Measurements from ENCODE around the gene C15orf40. TPM values are rescaled to one million over a fixed set of nuclear protein-coding genes. Genes with fewer than 3 reads are reported as not detected.

The C15orf40 gene
- total and polyA plus RNA-seq, 9 of the 15 experiments (the other 6 are each of a cell fraction or from before 2014, with no cell fraction given), result 15.9 to 52.0 (median 27.0) TPM

DNA sequence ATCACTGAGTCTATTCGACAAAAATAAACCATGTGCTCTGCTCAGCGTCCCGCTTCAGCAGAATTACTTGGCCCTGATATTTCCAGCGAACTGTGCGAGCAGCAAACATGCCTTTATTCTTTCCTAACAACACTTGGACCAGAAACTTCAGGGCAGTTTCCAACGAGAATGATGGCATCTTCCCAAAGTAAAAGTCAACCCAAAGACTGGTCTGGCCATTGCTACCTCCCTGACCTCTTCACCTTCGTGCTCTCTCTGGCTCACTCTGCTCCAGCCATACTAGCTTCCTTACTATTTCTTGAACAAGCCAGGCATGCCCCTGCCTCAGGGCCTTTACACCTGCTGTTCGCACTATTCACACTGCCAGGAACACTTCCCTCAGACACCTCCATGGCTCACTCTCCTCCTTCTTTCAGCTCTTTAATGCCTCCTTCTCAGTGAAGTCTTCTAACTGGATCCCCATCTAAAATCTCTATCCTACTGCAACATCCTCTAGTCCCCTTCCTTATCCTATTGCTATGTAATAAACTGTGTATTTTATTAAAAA, 65.2 kb downstream of the C15orf40 start (continued):
- no peak for TF ChIP-seq TAF1 (IDR thresholded peaks at IDR 0.05; ENCODE audit: control insufficient read depth, extremely low read depth, insufficient read depth, low read length, severe bottlenecking)

DNA sequence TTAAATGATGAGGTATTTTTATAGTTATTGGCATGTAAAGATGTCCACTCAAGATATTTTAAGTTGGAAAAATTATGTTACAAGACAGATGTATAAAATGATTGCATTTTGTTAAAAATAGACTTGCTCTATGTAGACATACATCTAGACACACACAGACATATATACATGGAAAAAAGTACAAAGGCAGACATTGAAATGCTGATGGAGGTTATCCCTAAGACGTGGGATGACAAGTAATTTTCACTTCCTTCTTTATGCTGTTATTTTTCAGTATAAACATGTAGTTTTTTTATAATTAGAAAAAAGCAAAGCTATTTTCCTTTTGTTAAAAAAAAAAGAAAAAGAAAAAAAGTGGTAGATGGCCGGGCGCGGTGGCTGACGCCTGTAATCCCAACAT, 66.1 kb downstream of the C15orf40 start:
- in situ Hi-C loops (cut with MboI), result no loop called here
- H3K79me2 ChIP-seq (ENCODE audit: control insufficient read depth, insufficient read depth, low read length), result no peaks in the 10 kb centered on the region
- H3K4me1 ChIP-seq (replicated peaks in 1 of 2; ENCODE audit: control insufficient read depth in 2 of 2, insufficient read depth in 2 of 2, low read length in 2 of 2), result no peaks in the 10 kb centered on the region
- 8% methylated on average over 5 of the region's 5 CpGs for WGBS (ENCODE audit: insufficient coverage, low coverage, missing lambda C conversion rate)
- H3K27me3 ChIP-seq (ENCODE audit: control insufficient read depth in 2 of 2, insufficient read depth in 2 of 2, low read length in 2 of 2), result peaks cover 55 to 63% of the 10 kb centered on the region in 2 experiments
- no peak for FAIRE-seq
- BruUV-seq (replicated peaks), result no TSS peak
- no peak overlapping the region for H3K9ac ChIP-seq (ENCODE audit: insufficient read depth in 1 of 2, low read depth in 2 of 2, low read length in 2 of 2)
- TF ChIP-seq SAFB2 (IDR thresholded peaks at IDR 0.05; ENCODE audit: borderline replicate concordance, low read depth, low read length, severe bottlenecking) (no peak), TEAD4 (IDR thresholded peaks at IDR 0.05; ENCODE audit: low read length) (no peak), TEAD4 (CRISPR knock-in tag; IDR thresholded peaks at IDR 0.05; ENCODE audit: borderline replicate concordance) (no peak), YBX1 (IDR thresholded peaks at IDR 0.05) (no peak), CBX8 (IDR thresholded peaks at IDR 0.05; ENCODE audit: borderline replicate concordance, extremely low read depth, low read depth, low read length, poor library complexity, severe bottlenecking) (no peak), DDX20 (tag; IDR thresholded peaks at IDR 0.05; ENCODE audit: low read depth) (no peak), SMARCB1 (IDR thresholded peaks at IDR 0.05; ENCODE audit: insufficient read length, low read depth) (no peak), ZNF589 (CRISPR knock-in tag; IDR thresholded peaks at IDR 0.05; ENCODE audit: low read depth) (no peak), ZNF324 (CRISPR knock-in tag; IDR thresholded peaks at IDR 0.05) (no peak), SMARCA5 (IDR thresholded peaks at IDR 0.05) (no peak)
- TF ChIP-seq, protein P1, sequence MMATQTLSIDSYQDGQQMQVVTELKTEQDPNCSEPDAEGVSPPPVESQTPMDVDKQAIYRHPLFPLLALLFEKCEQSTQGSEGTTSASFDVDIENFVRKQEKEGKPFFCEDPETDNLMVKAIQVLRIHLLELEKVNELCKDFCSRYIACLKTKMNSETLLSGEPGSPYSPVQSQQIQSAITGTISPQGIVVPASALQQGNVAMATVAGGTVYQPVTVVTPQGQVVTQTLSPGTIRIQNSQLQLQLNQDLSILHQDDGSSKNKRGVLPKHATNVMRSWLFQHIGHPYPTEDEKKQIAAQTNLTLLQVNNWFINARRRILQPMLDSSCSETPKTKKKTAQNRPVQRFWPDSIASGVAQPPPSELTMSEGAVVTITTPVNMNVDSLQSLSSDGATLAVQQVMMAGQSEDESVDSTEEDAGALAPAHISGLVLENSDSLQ (IDR thresholded peaks at IDR 0.05), result no peak
- TF ChIP-seq, protein P2, sequence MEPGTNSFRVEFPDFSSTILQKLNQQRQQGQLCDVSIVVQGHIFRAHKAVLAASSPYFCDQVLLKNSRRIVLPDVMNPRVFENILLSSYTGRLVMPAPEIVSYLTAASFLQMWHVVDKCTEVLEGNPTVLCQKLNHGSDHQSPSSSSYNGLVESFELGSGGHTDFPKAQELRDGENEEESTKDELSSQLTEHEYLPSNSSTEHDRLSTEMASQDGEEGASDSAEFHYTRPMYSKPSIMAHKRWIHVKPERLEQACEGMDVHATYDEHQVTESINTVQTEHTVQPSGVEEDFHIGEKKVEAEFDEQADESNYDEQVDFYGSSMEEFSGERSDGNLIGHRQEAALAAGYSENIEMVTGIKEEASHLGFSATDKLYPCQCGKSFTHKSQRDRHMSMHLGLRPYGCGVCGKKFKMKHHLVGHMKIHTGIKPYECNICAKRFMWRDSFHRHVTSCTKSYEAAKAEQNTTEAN (CRISPR knock-in tag; IDR thresholded peaks at IDR 0.05), result no peak
- H3K4me2 ChIP-seq (ENCODE audit: insufficient read depth, low read length), result no peak overlapping the region
- POLR2A ChIA-PET, result no interaction called here
- H4K20me1 ChIP-seq (replicated peaks; ENCODE audit: control insufficient read depth, insufficient read depth, low read length), result no peaks in the 10 kb centered on the region
- ATAC-seq, result no peak
- DNase-seq (ENCODE audit: extremely low read depth in 1 of 4, low spot score in 3 of 4), result no peak
- no peaks in the 10 kb centered on the region for H3K9me1 ChIP-seq (ENCODE audit: control insufficient read depth, insufficient read depth, low read length)
- H2AFZ ChIP-seq (ENCODE audit: low read depth, low read length), result no peak overlapping the region
- no peak overlapping the region for H3K4me3 ChIP-seq
- no peaks in the 10 kb centered on the region for H3K9me3 ChIP-seq (replicated peaks; ENCODE audit: control insufficient read depth, insufficient read depth, low read depth, low read length)
- no peaks in the 10 kb centered on the region for H3K36me3 ChIP-seq (ENCODE audit: control insufficient read depth, insufficient read depth, low read length)
- intact Hi-C loops (cut with micrococcal nuclease), result no loop called here
- CTCF ChIA-PET (ENCODE audit: low intra/inter-chr PET ratio), result interaction anchor here (0.7 kb wide), 1 partner anchor 889 kb away, joined by 3 read pairs; no protein-coding TSS in a partner anchor
- no peak overlapping the region for H3K27ac ChIP-seq (ENCODE audit: extremely low read depth, low read depth, low read length)

Measured in K562 (cell line).